Neutrophil (primary cell): ENCODE measurements around the gene GPHA2.

Source experiments
- H3K27ac ChIP-seq: fragments of 200-600 bp; sonication (generic); 2 replicates; pipeline ENCODE4 v1.5.1; 2016; ENCODE audit warnings: mild to moderate bottlenecking, moderate library complexity
- H3K27me3 ChIP-seq: fragments of 200-600 bp; sonication (generic); 2 replicates; pipeline ENCODE4 v1.6.0; 2016; ENCODE audit warnings: mild to moderate bottlenecking
- H3K36me3 ChIP-seq: fragments of 200-600 bp; sonication (generic); 2 replicates; pipeline ENCODE4 v1.5.1; 2017
- H3K4me1 ChIP-seq, 2 experiments: fragments of 200-600 bp in 1 of 2; sonication (generic) in 1 of 2; 1 replicate in 1 of 2; 2 replicates in 1 of 2; pipeline versions ENCODE4 v1.5.1 to v1.6.1; 2013 to 2016; ENCODE audit warnings: low read depth in 1 of 2, low read length in 1 of 2, mild to moderate bottlenecking in 1 of 2, moderate library complexity in 1 of 2; ENCODE audit not compliant: control insufficient read depth in 1 of 2, insufficient read depth in 1 of 2
- H3K4me3 ChIP-seq, 2 experiments: fragments of 200-600 bp in 1 of 2; sonication (generic) in 1 of 2; 1 replicate in 1 of 2; 2 replicates in 1 of 2; pipeline ENCODE4 v1.5.1; 2013 to 2016; ENCODE audit warnings: low read depth in 1 of 2, low read length in 1 of 2, mild to moderate bottlenecking in 1 of 2, moderate library complexity in 1 of 2
- H3K9me3 ChIP-seq: fragments of 200-600 bp; sonication (generic); 2 replicates; pipeline ENCODE4 v1.5.1; 2016
- CTCF ChIP-seq: fragments of 200-600 bp; sonication (generic); IDR thresholded peaks from 2 replicates; pipeline ENCODE4 v1.5.1; 2016; ENCODE audit warnings: antibody characterized with exemption

Gene GPHA2

GRCh38 chr11:64909653-64910343 lies 25.9 kb downstream of the GPHA2 start:
- Histone ChIP-seq H3K36me3 (peaks cover 100% of the 10 kb centered on the region), H3K4me1 (no peaks in the 10 kb centered on the region), H3K4me3 (no peak overlapping the region), H3K9me3 (peaks cover 8% of the 10 kb centered on the region), H3K27me3 (no peaks in the 10 kb centered on the region), H3K27ac (no peak overlapping the region)
- no peak for TF ChIP-seq CTCF

GRCh38 chr11:64908766-64909165 lies 26.9 kb downstream of the GPHA2 start:
- no peak for TF ChIP-seq CTCF
- Histone ChIP-seq H3K9me3 (peaks cover 8% of the 10 kb centered on the region), H3K27me3 (no peaks in the 10 kb centered on the region), H3K36me3 (peaks cover 100% of the 10 kb centered on the region), H3K4me3 (no peak overlapping the region), H3K27ac (peak overlapping the region; percentile 18), H3K4me1 (no peaks in the 10 kb centered on the region)

- Histone ChIP-seq H3K4me3 (no peak overlapping the region), H3K4me1 (no peaks in the 10 kb centered on the region), H3K9me3 (peaks cover 8% of the 10 kb centered on the region), H3K27ac (no peak overlapping the region), H3K27me3 (no peaks in the 10 kb centered on the region), H3K36me3 (peaks cover 100% of the 10 kb centered on the region)
- no peak for TF ChIP-seq CTCF
These were observed 29.4 kb downstream of the GPHA2 start for GRCh38 chr11:64906314-64906635.

GRCh38 chr11:64905516-64906313 lies 30.0 kb downstream of the GPHA2 start:
- H3K9me3 ChIP-seq = peaks cover 8% of the 10 kb centered on the region
- H3K27me3 ChIP-seq = no peaks in the 10 kb centered on the region
- H3K27ac ChIP-seq = no peak overlapping the region
- H3K4me3 ChIP-seq = no peak overlapping the region
- no peaks in the 10 kb centered on the region for H3K4me1 ChIP-seq
- peaks cover 100% of the 10 kb centered on the region for H3K36me3 ChIP-seq
- TF ChIP-seq CTCF = no peak

GRCh38 chr11:64903291-64903833 lies 32.3 kb downstream of the GPHA2 start:
- no peak for TF ChIP-seq CTCF
- Histone ChIP-seq H3K9me3 (peaks cover 8% of the 10 kb centered on the region), H3K4me1 (no peaks in the 10 kb centered on the region), H3K27ac (no peak overlapping the region), H3K4me3 (no peak overlapping the region), H3K27me3 (no peaks in the 10 kb centered on the region), H3K36me3 (peaks cover 100% of the 10 kb centered on the region)
